ENCODE data around the gene TMEM259. TPM values are rescaled to one million over a fixed set of nuclear protein-coding genes. Genes with fewer than 3 reads are reported as not detected.

The TMEM259 gene
- total and polyA plus RNA-seq, 2 donors (not counting 1 experiment from before 2014, with no cell fraction given), result 373 to 607 TPM

GRCh38 chr19:1045247-1045603, 24.3 kb upstream of the TMEM259 start:
- WGBS (ENCODE audit: insufficient coverage), result 79% methylated on average over 10 of the region's 10 CpGs
- peak; percentile 70 for DNase-seq
- H3K9ac ChIP-seq (ENCODE audit: low read length), result no peak overlapping the region
- Mint-ChIP-seq H3K27me3 (no peaks in the 10 kb centered on the region), H3K4me3 (no peak overlapping the region), H3K4me1 (peaks cover 17% of the 10 kb centered on the region), H3K27ac (no peak overlapping the region), H3K9me3 (ENCODE audit: insufficient read depth) (no peaks in the 10 kb centered on the region)
- intact Hi-C loops (cut with micrococcal nuclease), result no loop called here
- CTCF ChIA-PET, result no interaction called here
- peaks cover 0 to 4% (median 0%) of the 10 kb centered on the region in 3 donors for H3K9me3 ChIP-seq (ENCODE audit: control extremely low read depth in 1 of 3, control insufficient read depth in 2 of 3, insufficient read depth in 1 of 3, low read length in 2 of 3)
- no peaks in the 10 kb centered on the region for H3K27me3 ChIP-seq (replicated peaks in 1 of 4; ENCODE audit: control extremely low read depth in 1 of 4, control insufficient read depth in 3 of 4, insufficient read depth in 4 of 4, low read length in 3 of 4)
- peak; percentile 15 for ATAC-seq (ENCODE audit: low read depth)
- H3K4me1 ChIP-seq (ENCODE audit: control insufficient read depth in 2 of 2, insufficient read depth in 2 of 2, low read length in 2 of 2), result peaks cover 11 to 30% of the 10 kb centered on the region in 2 donors
- H3K4me2 ChIP-seq (replicated peaks; ENCODE audit: low read depth, low read length, poor library complexity, severe bottlenecking), result no peak overlapping the region
- no peak overlapping the region for H3K4me3 ChIP-seq (ENCODE audit: control extremely low read depth in 1 of 5, extremely low read depth in 1 of 5, insufficient read depth in 1 of 5, low read depth in 2 of 5, low read length in 4 of 5)
- POLR2A ChIA-PET, result interaction anchor here (0.6 kb wide), 1 partner anchor 428 kb away, joined by 8 read pairs; no protein-coding TSS in a partner anchor
- peaks cover 60% of the 10 kb centered on the region for H3K79me2 ChIP-seq (ENCODE audit: control insufficient read depth, insufficient read depth, low read length)
- H2AFZ ChIP-seq (ENCODE audit: insufficient read depth, low read depth, low read length, poor library complexity, severe bottlenecking), result no peak overlapping the region
- TF ChIP-seq EZH2 (IDR thresholded peaks at IDR 0.05; ENCODE audit: borderline replicate concordance, insufficient read depth, low read depth, low read length, poor library complexity, severe bottlenecking), result no peak
- no peak overlapping the region for H3K27ac ChIP-seq (ENCODE audit: low read length in 2 of 2)
- H3K36me3 ChIP-seq (replicated peaks in 1 of 2; ENCODE audit: control extremely low read depth in 1 of 2, control insufficient read depth in 1 of 2, extremely low read depth in 1 of 2, insufficient read depth in 2 of 2, low read length in 1 of 2), result peaks cover 0 to 58% of the 10 kb centered on the region in 2 experiments
- peaks cover 69% of the 10 kb centered on the region for H4K20me1 ChIP-seq (ENCODE audit: control insufficient read depth, insufficient read depth, low read length, poor library complexity, severe bottlenecking)

DNA sequence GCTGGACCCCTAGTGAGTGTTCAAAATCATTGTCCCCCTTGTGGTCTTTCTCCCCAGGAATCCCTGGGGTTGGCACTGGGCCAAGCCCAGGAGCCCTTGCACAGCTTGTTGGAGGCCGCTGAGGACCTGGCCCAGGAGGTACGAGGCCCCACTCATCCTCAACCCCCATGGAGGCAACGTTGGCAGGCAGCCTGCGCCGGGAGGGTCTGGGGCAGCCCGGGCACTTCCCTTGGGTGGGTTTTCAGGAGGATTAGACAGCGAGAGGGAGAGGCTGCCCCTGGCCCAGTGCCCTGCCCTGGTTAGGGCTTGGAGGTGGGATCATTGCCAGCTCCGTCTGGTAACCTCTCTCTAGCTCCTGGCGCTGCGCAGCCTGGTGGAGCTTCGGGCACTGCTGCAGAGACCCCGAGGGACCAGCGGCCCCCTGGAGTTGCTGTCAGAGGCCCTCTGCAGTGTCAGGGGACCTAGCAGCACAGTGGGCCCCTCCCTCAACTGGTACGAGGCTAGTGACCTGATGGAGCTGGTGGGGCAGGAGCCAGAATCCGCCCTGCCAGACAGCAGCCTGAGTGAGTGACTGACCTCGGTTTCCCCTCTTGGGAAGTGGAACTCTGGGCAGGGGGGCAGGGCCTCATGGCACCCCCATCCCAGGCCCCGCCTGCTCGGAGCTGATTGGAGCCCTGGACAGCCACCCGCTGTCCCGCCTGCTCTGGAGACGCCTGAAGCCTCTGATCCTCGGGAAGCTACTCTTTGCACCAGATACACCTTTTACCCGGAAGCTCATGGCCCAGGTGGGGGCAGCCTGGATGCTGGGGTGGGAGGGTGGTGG, 22.0 kb upstream of the TMEM259 start:
- ATAC-seq (ENCODE audit: low read depth) (no peak), DNase-seq (no peak)
- no peak overlapping the region for H3K9ac ChIP-seq (ENCODE audit: low read length)
- intact Hi-C loops (cut with micrococcal nuclease), result no loop called here
- H3K9me3 ChIP-seq (ENCODE audit: control extremely low read depth in 1 of 3, control insufficient read depth in 2 of 3, insufficient read depth in 1 of 3, low read length in 2 of 3), result peaks cover 0 to 4% (median 0%) of the 10 kb centered on the region in 3 donors
- H3K79me2 ChIP-seq (ENCODE audit: control insufficient read depth, insufficient read depth, low read length), result peaks cover 59% of the 10 kb centered on the region
- H3K4me2 ChIP-seq (replicated peaks; ENCODE audit: low read depth, low read length, poor library complexity, severe bottlenecking), result no peak overlapping the region
- no peaks in the 10 kb centered on the region for H3K27me3 ChIP-seq (replicated peaks in 1 of 4; ENCODE audit: control extremely low read depth in 1 of 4, control insufficient read depth in 3 of 4, insufficient read depth in 4 of 4, low read length in 3 of 4)
- peaks cover 38% of the 10 kb centered on the region for H3K4me1 Mint-ChIP-seq
- peak overlapping the region; percentile 19 for H3K4me3 Mint-ChIP-seq
- no peak overlapping the region for H3K27ac Mint-ChIP-seq
- ChIA-PET CTCF (interaction anchor here (1.2 kb wide), 1 partner anchor 22 kb away, joined by 7 read pairs; no protein-coding TSS in a partner anchor), POLR2A (interaction anchor here (0.6 to 2.4 kb wide), 4 partner anchors 22 to 47 kb away, joined by 3 to 10 read pairs (median 6); no protein-coding TSS in a partner anchor)
- no peak overlapping the region for H2AFZ ChIP-seq (ENCODE audit: insufficient read depth, low read depth, low read length, poor library complexity, severe bottlenecking)
- WGBS (ENCODE audit: insufficient coverage), result 97% methylated on average over 20 of the region's 23 CpGs
- H3K27me3 Mint-ChIP-seq, result no peaks in the 10 kb centered on the region
- no peaks in the 10 kb centered on the region for H3K9me3 Mint-ChIP-seq (ENCODE audit: insufficient read depth)
- no peak overlapping the region for H3K27ac ChIP-seq (ENCODE audit: low read length in 2 of 2)
- H4K20me1 ChIP-seq (ENCODE audit: control insufficient read depth, insufficient read depth, low read length, poor library complexity, severe bottlenecking), result peaks cover 69% of the 10 kb centered on the region
- H3K4me3 ChIP-seq (ENCODE audit: control extremely low read depth in 1 of 5, extremely low read depth in 1 of 5, insufficient read depth in 1 of 5, low read depth in 2 of 5, low read length in 4 of 5), result no peak overlapping the region
- TF ChIP-seq EZH2 (IDR thresholded peaks at IDR 0.05; ENCODE audit: borderline replicate concordance, insufficient read depth, low read depth, low read length, poor library complexity, severe bottlenecking) (no peak), CTCF (IDR thresholded peaks at IDR 0.05) (no peak)
- peaks cover 24 to 49% of the 10 kb centered on the region in 2 donors for H3K4me1 ChIP-seq (ENCODE audit: control insufficient read depth in 2 of 2, insufficient read depth in 2 of 2, low read length in 2 of 2)
- peaks cover 0 to 50% of the 10 kb centered on the region in 2 experiments for H3K36me3 ChIP-seq (replicated peaks in 1 of 2; ENCODE audit: control extremely low read depth in 1 of 2, control insufficient read depth in 1 of 2, extremely low read depth in 1 of 2, insufficient read depth in 2 of 2, low read length in 1 of 2)
